Measurements from ENCODE around the gene AGAP1.

GRCh38 chr2:235698028-235698427, 204.2 kb downstream of the AGAP1 start:
- TF ChIP-seq, protein P1, sequence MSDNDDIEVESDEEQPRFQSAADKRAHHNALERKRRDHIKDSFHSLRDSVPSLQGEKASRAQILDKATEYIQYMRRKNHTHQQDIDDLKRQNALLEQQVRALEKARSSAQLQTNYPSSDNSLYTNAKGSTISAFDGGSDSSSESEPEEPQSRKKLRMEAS (IDR thresholded peaks at IDR 0.05; ENCODE audit: insufficient read depth, insufficient read length): no peak
- TF ChIP-seq, protein P2, sequence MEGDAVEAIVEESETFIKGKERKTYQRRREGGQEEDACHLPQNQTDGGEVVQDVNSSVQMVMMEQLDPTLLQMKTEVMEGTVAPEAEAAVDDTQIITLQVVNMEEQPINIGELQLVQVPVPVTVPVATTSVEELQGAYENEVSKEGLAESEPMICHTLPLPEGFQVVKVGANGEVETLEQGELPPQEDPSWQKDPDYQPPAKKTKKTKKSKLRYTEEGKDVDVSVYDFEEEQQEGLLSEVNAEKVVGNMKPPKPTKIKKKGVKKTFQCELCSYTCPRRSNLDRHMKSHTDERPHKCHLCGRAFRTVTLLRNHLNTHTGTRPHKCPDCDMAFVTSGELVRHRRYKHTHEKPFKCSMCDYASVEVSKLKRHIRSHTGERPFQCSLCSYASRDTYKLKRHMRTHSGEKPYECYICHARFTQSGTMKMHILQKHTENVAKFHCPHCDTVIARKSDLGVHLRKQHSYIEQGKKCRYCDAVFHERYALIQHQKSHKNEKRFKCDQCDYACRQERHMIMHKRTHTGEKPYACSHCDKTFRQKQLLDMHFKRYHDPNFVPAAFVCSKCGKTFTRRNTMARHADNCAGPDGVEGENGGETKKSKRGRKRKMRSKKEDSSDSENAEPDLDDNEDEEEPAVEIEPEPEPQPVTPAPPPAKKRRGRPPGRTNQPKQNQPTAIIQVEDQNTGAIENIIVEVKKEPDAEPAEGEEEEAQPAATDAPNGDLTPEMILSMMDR (IDR thresholded peaks at IDR 0.05; ENCODE audit: extremely low read depth in 1 of 2, insufficient read depth in 1 of 2, low read depth in 1 of 2, low read length in 2 of 2): no peak
- no peak for TF ChIP-seq EZH2 (IDR thresholded peaks at IDR 0.05; ENCODE audit: borderline replicate concordance, low read depth, low read length, severe bottlenecking)
- TF ChIP-seq POLR2A (IDR thresholded peaks at IDR 0.05; ENCODE audit: low read depth, low read length): no peak
- no peak for TF ChIP-seq POLR2AphosphoS5 (IDR thresholded peaks at IDR 0.05; ENCODE audit: insufficient read depth, low read depth, low read length)
- TF ChIP-seq MYC (IDR thresholded peaks at IDR 0.05; ENCODE audit: low read depth, low read length): no peak
- TF ChIP-seq JUN (IDR thresholded peaks at IDR 0.05; ENCODE audit: borderline replicate concordance, insufficient read depth, insufficient read length, low read depth): no peak
- TF ChIP-seq FOS (IDR thresholded peaks at IDR 0.05; ENCODE audit: borderline replicate concordance, insufficient read depth, low read length): no peak

Data from endothelial cell of umbilical vein (primary cell).